IMR-90 (cell line): ENCODE results near the gene GDF9. TPM values are rescaled to one million over a fixed set of nuclear protein-coding genes. Genes with fewer than 3 reads are reported as not detected.
A peak's percentile ranks its signal among the peaks of the same experiment; 100 is the strongest.

Experiments used
- ATAC-seq: fragments of 200-7000 bp; cut with Tn5 transposase; 2 replicates; pipeline ENCODE4 v1.9.1; 2020; ENCODE audit warnings: low read depth, mild to moderate bottlenecking, moderate library complexity
- BruUV-seq: library from RNA; stranded (reverse); fragments of 400-500 nt; replicated peaks from 2 replicates; lab custom pipeline; 2021; lab: Mats Ljungman, UMichigan
- CTCF ChIA-PET: fragments of 300-600 bp; formaldehyde crosslinking; extraction: SDS; loops from one replicate; lab custom pipeline; 2021; ENCODE audit warnings: antibody characterized with exemption; lab: Yijun Ruan, JAX
- POLR2A ChIA-PET: fragments of 300-600 bp; sonication (Branson Sonifier 250); formaldehyde crosslinking; loops from one replicate; lab custom pipeline; 2022; ENCODE audit warnings: antibody characterized with exemption; ENCODE audit not compliant: unreplicated experiment; lab: Charles Lee
- DNase-seq: peaks from one replicate; pipeline ENCODE4 v3.0.0; 2013
- H2AFZ ChIP-seq: replicated peaks from 2 replicates; pipeline ENCODE3; 2013; ENCODE audit warnings: low read length, mild to moderate bottlenecking; ENCODE audit not compliant: poor library complexity
- H2AK5ac ChIP-seq: 2 replicates; pipeline ENCODE4 v1.6.1; 2013; ENCODE audit warnings: low read depth, low read length, inconsistent platforms
- H2AK9ac ChIP-seq: replicated peaks from 2 replicates; pipeline ENCODE3; 2013; ENCODE audit warnings: mild to moderate bottlenecking, low read depth, low read length, moderate library complexity; ENCODE audit not compliant: poor library complexity
- H2BK120ac ChIP-seq: 2 replicates; pipeline ENCODE4 v1.6.1; 2013; ENCODE audit warnings: low read depth, low read length, inconsistent platforms
- H2BK15ac ChIP-seq: 3 replicates; pipeline ENCODE4 v1.6.1; 2013; ENCODE audit warnings: low read depth, low read length, inconsistent platforms
- H2BK20ac ChIP-seq: 2 replicates; pipeline ENCODE4 v1.6.1; 2013; ENCODE audit warnings: low read depth, mild to moderate bottlenecking, inconsistent platforms, low read length, moderate library complexity
- H2BK5ac ChIP-seq: 2 replicates; pipeline ENCODE4 v1.6.1; 2013; ENCODE audit warnings: mild to moderate bottlenecking, low read depth, low read length, inconsistent platforms; ENCODE audit not compliant: poor library complexity, severe bottlenecking
- H3K14ac ChIP-seq: replicated peaks from 2 replicates; pipeline ENCODE4 v1.6.1; 2013; ENCODE audit warnings: low read depth, low read length, inconsistent platforms
- H3K18ac ChIP-seq: 2 replicates; pipeline ENCODE4 v1.6.1; 2013; ENCODE audit warnings: low read depth, low read length, control low read depth
- H3K23ac ChIP-seq: 2 replicates; pipeline ENCODE4 v1.6.1; 2013; ENCODE audit warnings: low read depth, low read length, inconsistent platforms
- H3K27ac ChIP-seq: 2 replicates; pipeline ENCODE4 v1.5.1; 2013; ENCODE audit warnings: mild to moderate bottlenecking, control low read depth, low read length; ENCODE audit not compliant: insufficient read depth
- H3K27me3 ChIP-seq: 2 replicates; pipeline ENCODE4 v1.6.1; 2013; ENCODE audit warnings: low read length; ENCODE audit not compliant: control insufficient read depth, insufficient read depth
- H3K36me3 ChIP-seq: 2 replicates; pipeline ENCODE4 v1.6.1; 2013; ENCODE audit warnings: low read length, mixed read lengths; ENCODE audit not compliant: control insufficient read depth, insufficient read depth
- H3K4ac ChIP-seq: 2 replicates; pipeline ENCODE4 v1.6.1; 2013; ENCODE audit warnings: low read depth, low read length, inconsistent platforms
- H3K4me1 ChIP-seq: 2 replicates; pipeline ENCODE4 v1.6.1; 2013; ENCODE audit warnings: low read length, mixed read lengths; ENCODE audit not compliant: control insufficient read depth, insufficient read depth
- H3K4me2 ChIP-seq: 2 replicates; pipeline ENCODE4 v1.6.1; 2013; ENCODE audit warnings: low read depth, mild to moderate bottlenecking, control low read depth, low read length, moderate library complexity
- H3K4me3 ChIP-seq: 2 replicates; pipeline ENCODE4 v1.5.1; 2013; ENCODE audit warnings: low read depth, mild to moderate bottlenecking, control low read depth, low read length, moderate library complexity; ENCODE audit not compliant: insufficient read depth
- H3K56ac ChIP-seq: 2 replicates; pipeline ENCODE4 v1.6.1; 2013; ENCODE audit warnings: low read length, inconsistent platforms; ENCODE audit not compliant: insufficient read depth; ENCODE audit errors: extremely low read depth
- H3K79me1 ChIP-seq, 2 experiments: 2 replicates each; pipeline ENCODE4 v1.6.1; 2013; ENCODE audit warnings: low read length in 2 of 2, inconsistent platforms in 1 of 2, low read depth in 1 of 2
- H3K9ac ChIP-seq: 2 replicates; pipeline ENCODE4 v1.6.1; 2013; ENCODE audit warnings: low read depth, low read length, control low read depth
- H3K9me1 ChIP-seq: 2 replicates; pipeline ENCODE4 v1.6.1; 2013; ENCODE audit warnings: low read length, inconsistent platforms; ENCODE audit not compliant: insufficient read depth
- H3K9me3 ChIP-seq: 2 replicates; pipeline ENCODE4 v1.6.1; 2013; ENCODE audit warnings: low read length; ENCODE audit not compliant: control insufficient read depth, insufficient read depth
- H4K20me1 ChIP-seq: 2 replicates; pipeline ENCODE4 v1.6.1; 2013; ENCODE audit warnings: low read length, inconsistent platforms; ENCODE audit not compliant: insufficient read depth
- H4K5ac ChIP-seq: 2 replicates; pipeline ENCODE4 v1.6.1; 2013; ENCODE audit warnings: mild to moderate bottlenecking, low read depth, low read length, control low read depth
- H4K8ac ChIP-seq, 2 experiments: 2 replicates each; pipeline ENCODE4 v1.6.1; 2013; ENCODE audit warnings: low read depth in 2 of 2, low read length in 2 of 2, control low read depth in 1 of 2, inconsistent platforms in 1 of 2
- H4K91ac ChIP-seq: 2 replicates; pipeline ENCODE4 v1.6.1; 2013; ENCODE audit warnings: low read depth, low read length, inconsistent platforms; ENCODE audit not compliant: insufficient read depth
- BHLHE40 ChIP-seq: fragments of 150-350 bp; IDR thresholded peaks from 2 replicates; pipeline ENCODE4 v1.6.1; 2016; ENCODE audit warnings: mild to moderate bottlenecking, low read depth, low read length
- CEBPB ChIP-seq: IDR thresholded peaks from 2 replicates; pipeline ENCODE4 v1.6.1; 2012; ENCODE audit warnings: low read depth, low read length, improper control_type of control experiment
- CHD1 ChIP-seq: IDR thresholded peaks from 2 replicates; pipeline ENCODE4 v1.6.1; 2012; ENCODE audit warnings: low read depth, low read length, improper control_type of control experiment
- CTCF ChIP-seq: conservative IDR thresholded peaks from 2 replicates; pipeline ENCODE4 v1.5.1; 2012; ENCODE audit warnings: mild to moderate bottlenecking, low read depth, low read length, improper control_type of control experiment
- ELK1 ChIP-seq: fragments of 150-350 bp; IDR thresholded peaks from 2 replicates; pipeline ENCODE4 v1.6.1; 2016; ENCODE audit warnings: low read depth, mild to moderate bottlenecking, low read length, moderate library complexity, borderline replicate concordance
- FOS ChIP-seq: fragments of 150-350 bp; IDR thresholded peaks from 2 replicates; pipeline ENCODE4 v1.6.1; 2016; ENCODE audit warnings: low read depth, low read length
- MAFK ChIP-seq: IDR thresholded peaks from 2 replicates; pipeline ENCODE4 v1.6.1; 2012; ENCODE audit warnings: low read depth, low read length, improper control_type of control experiment
- MAZ ChIP-seq: IDR thresholded peaks from 2 replicates; pipeline ENCODE4 v1.6.1; 2012; ENCODE audit warnings: low read depth, mild to moderate bottlenecking, low read length, improper control_type of control experiment, moderate library complexity, borderline replicate concordance
- MXI1 ChIP-seq: IDR thresholded peaks from 2 replicates; pipeline ENCODE4 v1.6.1; 2012; ENCODE audit warnings: low read depth, mild to moderate bottlenecking, low read length, moderate library complexity, borderline replicate concordance
- NFE2L2 ChIP-seq: fragments of 150-350 bp; IDR thresholded peaks from 2 replicates; pipeline ENCODE4 v1.6.1; 2016; ENCODE audit warnings: low read depth, mild to moderate bottlenecking, low read length
- POLR2A ChIP-seq: IDR thresholded peaks from 2 replicates; pipeline ENCODE4 v1.6.1; 2012; ENCODE audit warnings: mild to moderate bottlenecking, low read depth, low read length
- RAD21 ChIP-seq: IDR thresholded peaks from 2 replicates; pipeline ENCODE4 v1.6.1; 2012; ENCODE audit warnings: low read length, improper control_type of control experiment
- RCOR1 ChIP-seq: IDR thresholded peaks from 2 replicates; pipeline ENCODE4 v1.6.1; 2012; ENCODE audit warnings: mild to moderate bottlenecking, low read length, improper control_type of control experiment; ENCODE audit not compliant: insufficient replicate concordance
- RFX5 ChIP-seq: IDR thresholded peaks from 2 replicates; pipeline ENCODE4 v1.8.0; 2012; ENCODE audit warnings: low read depth, mild to moderate bottlenecking, low read length, moderate library complexity
- WGBS, 2 experiments: methylation state at CpG; one replicate each; pipeline versions ENCODE4 v1.1.5 to v1.1.7; 2013; ENCODE audit warnings: missing lambda C conversion rate in 2 of 2; ENCODE audit not compliant: insufficient read length in 1 of 2; ENCODE audit errors: extremely low coverage in 2 of 2; 5-methylcytosine and 5-hydroxymethylcytosine counted together
- dilution Hi-C: fragments of 300-500 bp; cut with HindIII; formaldehyde crosslinking; loops from one replicate; pipeline ENCODE4 v1.14.3; 2018; ENCODE audit warnings: low sequenced_read_pairs; ENCODE audit not compliant: unreplicated experiment
- in situ Hi-C: fragments of 300-500 bp; cut with MboI; formaldehyde crosslinking; loops from 3 replicates; pipeline ENCODE4 v1.14.3; 2019; ENCODE audit warnings: low sequenced_read_pairs, inconsistent platforms, mixed read lengths
- intact Hi-C: fragments of 100-400 bp; cut with micrococcal nuclease; formaldehyde crosslinking; loops from 2 replicates; pipeline ENCODE4 v1.10.0; 2022
- polyA plus RNA-seq, 3 experiments: library from polyadenylated mRNA; depleted of rRNA; stranded (reverse); fragments of >200 nt; gene quantifications; 2 replicates each; pipeline ENCODE4 v1.2.3, GENCODE V29; 2012; ENCODE audit warnings: low replicate concordance in 1 of 3
- total RNA-seq: library from RNA; depleted of rRNA; stranded (reverse); fragments of >200 nt; gene quantifications from 2 replicates; pipeline ENCODE4 v1.2.3, GENCODE V29; 2012

Gene GDF9
- total and polyA plus RNA-seq, 2 of the 4 experiments (the other 2 are of a cell fraction) = 0.18 to 0.21 TPM

GRCh38 chr5:132826424-132827082, 39.7 kb downstream of the GDF9 start (continued):
- TF ChIP-seq MAZ = no peak

GRCh38 chr5:132825834-132826391, 40.4 kb downstream of the GDF9 start:
- ChIA-PET CTCF (no interaction called here), POLR2A (no interaction called here)
- Histone ChIP-seq H4K8ac (no peak overlapping the region), H3K9me1 (no peaks in the 10 kb centered on the region), H3K4me1 (peaks cover 10% of the 10 kb centered on the region; the same call in 1 of the 2 replicates), H3K79me1 (peaks cover 13 to 32% of the 10 kb centered on the region in 2 experiments; a peak in 3 of 4 replicates), H3K23ac (no peak overlapping the region), H2AFZ (no peak overlapping the region), H3K27ac (no peak overlapping the region), H3K18ac (no peak overlapping the region), H4K91ac (no peak overlapping the region), H2BK120ac (no peak overlapping the region), H4K20me1 (no peaks in the 10 kb centered on the region), H3K4me2 (no peak overlapping the region), H2BK15ac (no peak overlapping the region), H3K9me3 (no peaks in the 10 kb centered on the region), H3K56ac (no peak overlapping the region), H3K27me3 (no peaks in the 10 kb centered on the region), H3K9ac (no peak overlapping the region), H2BK20ac (no peak overlapping the region), H3K4me3 (no peak overlapping the region), H2AK5ac (no peak overlapping the region), H2BK5ac (no peak overlapping the region), H3K14ac (0 out of 2 replicates have a peak overlapping the region, but pooled peaks have one; percentile 52), H3K4ac (peak overlapping the region; percentile 16; the same call in 1 of the 2 replicates), H4K5ac (no peak overlapping the region), H2AK9ac (peak overlapping the region; percentile 75), H3K36me3 (peaks cover 6% of the 10 kb centered on the region; the same call in 1 of the 2 replicates)
- intact Hi-C loops (no loop called here), in situ Hi-C loops (no loop called here), dilution Hi-C loops (no loop called here)
- BruUV-seq = no TSS peak
- WGBS, 2 experiments = 76% methylated on average over 10 of the region's 43 CpGs; no CpG with 5 or more reads in 1 of the 2 experiments
- DNase-seq = no peak
- no peak for ATAC-seq
- TF ChIP-seq MAFK (no peak), MXI1 (no peak), RFX5 (no peak), CHD1 (no peak), POLR2A (no peak), MAZ (no peak), NFE2L2 (no peak), CEBPB (no peak), RCOR1 (no peak), ELK1 (no peak), RAD21 (no peak), FOS (no peak), BHLHE40 (no peak), CTCF (no peak)
